Mesothelial cell of epicardium (in vitro differentiated cells): Measurements from ENCODE around the gene GRPEL2. TPM values are rescaled to one million over a fixed set of nuclear protein-coding genes. Genes with fewer than 3 reads are reported as not detected.

Source experiments
- DNase-seq, 2 experiments: peaks; one replicate each; pipeline ENCODE4 v3.0.0; 2021; ENCODE audit warnings: low spot score in 2 of 2; ENCODE audit not compliant: unreplicated experiment in 2 of 2
- H3K27ac Mint-ChIP-seq: 2 replicates; pipeline ENCODE4 v1.8.0; 2021; ENCODE audit warnings: mixed read lengths
- H3K27me3 Mint-ChIP-seq: 2 replicates; pipeline ENCODE4 v1.8.0; 2021; ENCODE audit warnings: low read depth, mixed read lengths
- H3K36me3 Mint-ChIP-seq: 2 replicates; pipeline ENCODE4 v1.8.0; 2021; ENCODE audit warnings: mixed read lengths
- H3K4me1 Mint-ChIP-seq: 2 replicates; pipeline ENCODE4 v1.8.0; 2021; ENCODE audit warnings: mixed read lengths
- H3K4me3 Mint-ChIP-seq: 2 replicates; pipeline ENCODE4 v1.8.0; 2021; ENCODE audit warnings: mild to moderate bottlenecking, moderate library complexity, mixed read lengths
- H3K9me3 Mint-ChIP-seq: 2 replicates; pipeline ENCODE4 v1.8.0; 2021; ENCODE audit warnings: mixed read lengths
- total RNA-seq: library from RNA; stranded (reverse); gene quantifications from 3 replicates; pipeline ENCODE4 v1.2.1, GENCODE V29; 2021
- TF ChIP-seq, protein P1 (sequence below): fragments of 200-600 bp; sonication (generic); IDR thresholded peaks from one replicate; pipeline ENCODE4 v1.5.0; 2021; ENCODE audit warnings: antibody characterized with exemption; ENCODE audit not compliant: unreplicated experiment

Gene GRPEL2
- total RNA-seq, 1 donor from 2014 or later, result 15.4 TPM

DNA sequence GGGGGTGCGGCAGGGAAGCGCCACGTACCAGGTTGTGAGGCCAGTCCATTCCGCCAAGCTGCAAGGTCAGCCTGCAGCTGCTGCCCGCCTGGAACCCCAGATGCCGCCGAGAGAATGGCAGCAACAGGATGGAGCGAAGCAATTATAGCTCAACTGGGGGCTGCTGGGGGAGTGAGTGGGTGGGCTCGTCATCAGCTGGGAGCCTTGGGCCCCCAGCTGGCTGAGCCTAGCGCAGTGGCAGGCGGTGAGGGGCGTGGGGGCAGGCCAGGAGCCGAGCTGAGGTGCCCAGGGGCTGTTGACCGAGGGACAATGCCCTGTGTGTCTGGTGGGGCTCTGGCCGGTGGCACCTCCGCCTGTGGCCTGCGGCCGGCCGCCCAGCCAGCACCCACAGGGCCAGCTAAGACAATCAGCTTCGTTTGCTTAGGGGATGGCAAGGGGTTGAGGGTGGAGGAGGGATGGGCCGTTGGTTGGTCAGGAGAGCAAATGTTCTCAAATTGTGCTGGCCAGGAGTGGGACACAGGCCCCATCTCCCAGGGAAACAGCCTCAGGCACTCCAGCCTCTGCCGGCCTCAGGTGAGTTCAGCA is 34.0 kb downstream of the GRPEL2 start, which contains the start of gene IL17B:
IL17B (minus strand) TSS at position 116 of the 585 bp plus-strand sequence; CDS start at position 49, 67 bp downstream.
- Mint-ChIP-seq H3K4me1 (peaks cover 22% of the 10 kb centered on the region), H3K9me3 (no peaks in the 10 kb centered on the region), H3K36me3 (no peaks in the 10 kb centered on the region), H3K27me3 (no peaks in the 10 kb centered on the region), H3K27ac (peak within 1 kb of the TSS; percentile 66), H3K4me3 (no peak within 1 kb of the TSS)
- DNase-seq, result no peak
- TF ChIP-seq, protein P1, sequence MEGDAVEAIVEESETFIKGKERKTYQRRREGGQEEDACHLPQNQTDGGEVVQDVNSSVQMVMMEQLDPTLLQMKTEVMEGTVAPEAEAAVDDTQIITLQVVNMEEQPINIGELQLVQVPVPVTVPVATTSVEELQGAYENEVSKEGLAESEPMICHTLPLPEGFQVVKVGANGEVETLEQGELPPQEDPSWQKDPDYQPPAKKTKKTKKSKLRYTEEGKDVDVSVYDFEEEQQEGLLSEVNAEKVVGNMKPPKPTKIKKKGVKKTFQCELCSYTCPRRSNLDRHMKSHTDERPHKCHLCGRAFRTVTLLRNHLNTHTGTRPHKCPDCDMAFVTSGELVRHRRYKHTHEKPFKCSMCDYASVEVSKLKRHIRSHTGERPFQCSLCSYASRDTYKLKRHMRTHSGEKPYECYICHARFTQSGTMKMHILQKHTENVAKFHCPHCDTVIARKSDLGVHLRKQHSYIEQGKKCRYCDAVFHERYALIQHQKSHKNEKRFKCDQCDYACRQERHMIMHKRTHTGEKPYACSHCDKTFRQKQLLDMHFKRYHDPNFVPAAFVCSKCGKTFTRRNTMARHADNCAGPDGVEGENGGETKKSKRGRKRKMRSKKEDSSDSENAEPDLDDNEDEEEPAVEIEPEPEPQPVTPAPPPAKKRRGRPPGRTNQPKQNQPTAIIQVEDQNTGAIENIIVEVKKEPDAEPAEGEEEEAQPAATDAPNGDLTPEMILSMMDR, result no peak

DNA sequence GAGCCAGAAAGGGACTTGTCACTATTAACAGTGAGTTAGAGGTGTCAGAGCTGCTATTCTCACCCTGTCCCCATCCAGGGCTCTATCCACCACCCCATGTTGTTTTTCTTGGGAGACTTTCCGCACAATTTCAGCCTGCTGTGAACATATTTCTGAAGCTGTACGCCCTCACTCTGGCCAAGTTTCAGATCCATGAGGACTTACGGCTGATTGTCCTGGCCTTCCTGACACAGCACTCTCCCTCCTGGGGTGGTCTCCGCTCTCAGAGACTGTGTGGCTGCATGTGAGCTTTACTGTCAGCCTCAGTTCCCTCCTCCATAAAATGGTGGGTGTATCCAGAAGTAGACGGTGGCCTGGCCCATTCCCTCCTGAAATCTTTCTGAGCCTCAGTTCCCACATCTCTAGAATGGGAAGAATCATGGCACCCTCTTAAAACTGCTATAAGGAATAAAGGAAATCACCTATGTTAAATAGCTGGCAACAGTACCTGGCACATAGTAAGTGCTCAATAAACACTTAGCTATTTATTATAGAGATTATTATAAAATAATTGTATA is 34.6 kb downstream of the GRPEL2 start:
- TF ChIP-seq, protein P1, result no peak
- Mint-ChIP-seq H3K4me1 (peaks cover 22% of the 10 kb centered on the region), H3K36me3 (no peaks in the 10 kb centered on the region), H3K4me3 (no peak overlapping the region), H3K27ac (no peak overlapping the region), H3K27me3 (no peaks in the 10 kb centered on the region), H3K9me3 (no peaks in the 10 kb centered on the region)
- DNase-seq, result no peak

DNA sequence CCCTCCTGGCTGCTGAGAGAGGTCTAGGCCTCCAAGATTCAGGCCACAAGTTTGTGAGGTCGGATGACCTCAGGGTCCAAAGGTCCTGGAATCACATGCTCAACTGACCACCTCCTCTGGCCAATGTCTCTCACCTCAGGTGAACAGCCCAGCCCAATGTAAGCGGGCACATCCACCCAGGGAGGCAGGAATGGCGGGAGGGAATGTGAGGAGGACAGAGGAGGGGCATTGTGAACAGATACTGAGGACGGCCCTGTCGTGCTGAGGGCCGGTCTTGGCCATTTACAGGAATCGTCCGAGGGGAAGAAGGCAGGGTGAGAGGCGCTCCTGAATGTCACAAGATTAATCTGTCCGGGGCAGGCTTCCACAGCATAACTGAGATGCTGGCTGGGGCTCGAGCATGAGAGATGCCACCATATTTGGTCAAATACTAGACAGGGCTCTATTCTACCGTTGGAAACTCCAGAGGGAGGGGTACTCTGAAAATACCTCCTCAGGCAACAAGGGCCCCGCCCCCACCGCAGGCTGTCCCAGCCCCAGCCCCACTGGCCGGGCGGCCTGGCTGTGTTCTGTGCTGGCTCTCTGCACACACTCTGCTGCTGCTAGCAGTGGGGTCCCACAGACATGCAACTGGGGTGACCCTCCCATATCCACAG is 35.3 kb downstream of the GRPEL2 start:
- Mint-ChIP-seq H3K36me3 (no peaks in the 10 kb centered on the region), H3K27me3 (no peaks in the 10 kb centered on the region), H3K9me3 (no peaks in the 10 kb centered on the region), H3K4me3 (no peak overlapping the region), H3K4me1 (peaks cover 26% of the 10 kb centered on the region), H3K27ac (peak overlapping the region; percentile 67)
- TF ChIP-seq, protein P1, result no peak
- DNase-seq, result no peak

DNA sequence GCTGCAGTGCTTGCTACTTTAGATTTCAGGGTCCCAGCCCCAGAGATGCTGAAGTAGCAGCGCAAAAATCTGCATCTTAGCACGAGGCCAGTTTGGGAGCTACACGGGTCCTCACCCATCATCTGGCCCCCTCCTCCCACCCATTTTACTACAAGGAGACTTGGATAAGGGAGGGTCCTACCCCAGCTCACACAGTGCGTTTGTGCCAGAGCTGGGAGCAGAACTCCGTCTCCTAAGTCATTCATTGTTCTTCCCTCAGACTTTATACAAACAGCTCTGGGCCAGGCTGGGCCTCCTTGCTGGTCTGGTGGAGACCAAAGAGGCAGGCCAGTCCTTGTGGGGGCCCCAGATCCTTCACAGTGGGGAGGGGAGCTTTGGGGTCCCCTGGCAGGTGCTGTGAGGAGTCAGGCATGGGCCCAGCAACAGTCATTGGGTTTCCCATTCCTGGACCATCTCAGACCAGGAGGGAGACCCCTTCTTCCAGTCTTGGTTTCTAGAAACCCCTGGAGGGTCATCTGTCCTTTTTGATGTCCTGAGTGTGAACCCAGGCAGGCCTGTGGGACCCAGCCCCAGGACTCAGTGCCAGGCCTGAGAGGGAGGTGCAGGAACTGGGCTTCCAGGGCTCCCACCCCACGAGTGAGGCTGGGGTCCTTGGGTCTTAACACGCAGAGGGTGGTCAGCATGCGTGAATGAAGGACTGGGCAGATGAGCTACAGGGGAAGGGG is 36.1 kb downstream of the GRPEL2 start:
- Mint-ChIP-seq H3K27ac (peak overlapping the region; percentile 66), H3K4me3 (no peak overlapping the region), H3K36me3 (no peaks in the 10 kb centered on the region), H3K27me3 (no peaks in the 10 kb centered on the region), H3K9me3 (no peaks in the 10 kb centered on the region), H3K4me1 (peaks cover 35% of the 10 kb centered on the region)
- DNase-seq, result no peak
- TF ChIP-seq, protein P1, result no peak

DNA sequence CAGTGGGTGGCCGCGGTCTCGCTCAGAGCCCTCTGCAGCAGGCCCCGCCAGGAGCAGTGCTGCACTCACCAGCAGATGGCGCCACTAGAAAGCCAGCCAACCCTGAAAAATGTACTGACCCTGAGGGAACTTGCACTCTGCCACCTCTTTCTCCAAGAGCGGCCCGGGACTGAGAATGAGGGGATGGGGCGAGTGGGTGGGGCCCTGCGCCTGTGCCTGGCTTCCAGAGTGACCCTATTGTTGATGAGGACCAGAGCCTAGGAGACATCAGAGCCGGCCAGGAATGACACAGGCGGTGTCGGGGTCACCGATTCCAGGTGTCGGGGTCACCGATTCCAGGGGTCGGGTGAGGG is 36.7 kb downstream of the GRPEL2 start:
- peak; percentile 69 to 88 for DNase-seq
- Mint-ChIP-seq H3K4me1 (peaks cover 37% of the 10 kb centered on the region), H3K9me3 (no peaks in the 10 kb centered on the region), H3K4me3 (no peak overlapping the region), H3K36me3 (no peaks in the 10 kb centered on the region), H3K27ac (peak overlapping the region; percentile 59), H3K27me3 (no peaks in the 10 kb centered on the region)
- TF ChIP-seq, protein P1, result peak; percentile 93
